HepG2 (cell line): Measurements from ENCODE around the gene TAF12. TPM values are rescaled to one million over a fixed set of nuclear protein-coding genes. Genes with fewer than 3 reads are reported as not detected.
A peak's percentile ranks its signal among the peaks of the same experiment; 100 is the strongest.

Experiments used
- EHMT2 ChIP-seq: fragments of 200-600 bp; sonication (generic); IDR thresholded peaks from 2 replicates; pipeline ENCODE4 v1.7.0; 2017; ENCODE audit warnings: antibody characterized with exemption, low read depth, low read length, borderline replicate concordance
- HOXA3 ChIP-seq: sonication (generic); formaldehyde crosslinking; IDR thresholded peaks from 2 replicates; pipeline ENCODE4 v1.5.0; 2020; ENCODE audit warnings: missing genetic modification reagents
- MIXL1 ChIP-seq: IDR thresholded peaks from 2 replicates; pipeline ENCODE4 v1.6.1; 2016
- RARA ChIP-seq: IDR thresholded peaks from 2 replicates; pipeline ENCODE4 v1.6.1; 2016; ENCODE audit warnings: missing genetic modification reagents, missing compliant biosample characterization
- THAP8 ChIP-seq: sonication (generic); formaldehyde crosslinking; IDR thresholded peaks from 2 replicates; pipeline ENCODE4 v1.5.1; 2020; ENCODE audit warnings: missing genetic modification reagents, mild to moderate bottlenecking, borderline replicate concordance
- ZBTB40 ChIP-seq, 2 experiments: fragments of 450-650 bp in 1 of 2; sonication (generic) in 1 of 2; formaldehyde crosslinking in 1 of 2; IDR thresholded peaks; 2 replicates each; pipeline versions ENCODE4 v1.6.1 to v1.8.0; 2016 to 2022; ENCODE audit warnings: antibody characterized with exemption in 1 of 2, mild to moderate bottlenecking in 1 of 2, missing genetic modification reagents in 1 of 2
- ZFP36 ChIP-seq: fragments of 150-350 bp; IDR thresholded peaks from 2 replicates; pipeline ENCODE4 v1.6.1; 2018; ENCODE audit warnings: borderline replicate concordance, low read length, low read depth; ENCODE audit not compliant: partially characterized antibody
- polyA plus RNA-seq, 8 experiments: library from polyadenylated mRNA; depleted of rRNA in 3 of 8; stranded (reverse) in 7 of 8; unstranded in 1 of 8; fragments of >200 nt; fragmentation: Illumina TruSeq in 4 of 8; extraction: Trizol in 4 of 8; gene quantifications; 2 replicates each; pipeline versions ENCODE4 v1.2.1 to v1.2.3, GENCODE V29; 2011 to 2016; ENCODE audit warnings: low read depth in 4 of 8, missing spikeins in 1 of 8, mixed read lengths in 1 of 8; ENCODE audit not compliant: insufficient read depth in 1 of 8
- total RNA-seq, 5 experiments: library from RNA; depleted of rRNA; stranded (reverse); fragments of >200 nt; fragmentation: Illumina TruSeq; extraction: Trizol; gene quantifications; 2 replicates each; pipeline ENCODE4 v1.2.3, GENCODE V29; 2016; ENCODE audit warnings: low read depth in 1 of 5
- TF ChIP-seq, protein P1 (sequence below): sonication (generic); formaldehyde crosslinking; IDR thresholded peaks from 2 replicates; pipeline ENCODE4 v1.4.0; 2020; ENCODE audit warnings: missing genetic modification reagents, borderline replicate concordance
- TF ChIP-seq, protein P2 (sequence below): sonication (generic); formaldehyde crosslinking; IDR thresholded peaks from 2 replicates; pipeline ENCODE4 v1.8.1; 2023; ENCODE audit warnings: mild to moderate bottlenecking, missing genetic modification reagents
- TF ChIP-seq, protein P3 (sequence below): sonication (generic); formaldehyde crosslinking; IDR thresholded peaks from 2 replicates; pipeline ENCODE4 v1.8.0; 2022; ENCODE audit warnings: mild to moderate bottlenecking, missing genetic modification reagents

TAF12 gene
- total and polyA plus RNA-seq, 2 of the 13 experiments (the other 11 are each of a cell fraction or from before 2014, with no cell fraction given): 16.3 to 17.1 TPM

GRCh38 chr1:28595412-28596191, 47.3 kb downstream of the TAF12 start (continued):
- no peak for TF ChIP-seq HOXA3 (CRISPR knock-in tag)
- TF ChIP-seq, protein P1, sequence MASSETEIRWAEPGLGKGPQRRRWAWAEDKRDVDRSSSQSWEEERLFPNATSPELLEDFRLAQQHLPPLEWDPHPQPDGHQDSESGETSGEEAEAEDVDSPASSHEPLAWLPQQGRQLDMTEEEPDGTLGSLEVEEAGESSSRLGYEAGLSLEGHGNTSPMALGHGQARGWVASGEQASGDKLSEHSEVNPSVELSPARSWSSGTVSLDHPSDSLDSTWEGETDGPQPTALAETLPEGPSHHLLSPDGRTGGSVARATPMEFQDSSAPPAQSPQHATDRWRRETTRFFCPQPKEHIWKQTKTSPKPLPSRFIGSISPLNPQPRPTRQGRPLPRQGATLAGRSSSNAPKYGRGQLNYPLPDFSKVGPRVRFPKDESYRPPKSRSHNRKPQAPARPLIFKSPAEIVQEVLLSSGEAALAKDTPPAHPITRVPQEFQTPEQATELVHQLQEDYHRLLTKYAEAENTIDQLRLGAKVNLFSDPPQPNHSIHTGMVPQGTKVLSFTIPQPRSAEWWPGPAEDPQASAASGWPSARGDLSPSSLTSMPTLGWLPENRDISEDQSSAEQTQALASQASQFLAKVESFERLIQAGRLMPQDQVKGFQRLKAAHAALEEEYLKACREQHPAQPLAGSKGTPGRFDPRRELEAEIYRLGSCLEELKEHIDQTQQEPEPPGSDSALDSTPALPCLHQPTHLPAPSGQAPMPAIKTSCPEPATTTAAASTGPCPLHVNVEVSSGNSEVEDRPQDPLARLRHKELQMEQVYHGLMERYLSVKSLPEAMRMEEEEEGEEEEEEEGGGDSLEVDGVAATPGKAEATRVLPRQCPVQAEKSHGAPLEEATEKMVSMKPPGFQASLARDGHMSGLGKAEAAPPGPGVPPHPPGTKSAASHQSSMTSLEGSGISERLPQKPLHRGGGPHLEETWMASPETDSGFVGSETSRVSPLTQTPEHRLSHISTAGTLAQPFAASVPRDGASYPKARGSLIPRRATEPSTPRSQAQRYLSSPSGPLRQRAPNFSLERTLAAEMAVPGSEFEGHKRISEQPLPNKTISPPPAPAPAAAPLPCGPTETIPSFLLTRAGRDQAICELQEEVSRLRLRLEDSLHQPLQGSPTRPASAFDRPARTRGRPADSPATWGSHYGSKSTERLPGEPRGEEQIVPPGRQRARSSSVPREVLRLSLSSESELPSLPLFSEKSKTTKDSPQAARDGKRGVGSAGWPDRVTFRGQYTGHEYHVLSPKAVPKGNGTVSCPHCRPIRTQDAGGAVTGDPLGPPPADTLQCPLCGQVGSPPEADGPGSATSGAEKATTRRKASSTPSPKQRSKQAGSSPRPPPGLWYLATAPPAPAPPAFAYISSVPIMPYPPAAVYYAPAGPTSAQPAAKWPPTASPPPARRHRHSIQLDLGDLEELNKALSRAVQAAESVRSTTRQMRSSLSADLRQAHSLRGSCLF: no peak
- TF ChIP-seq MIXL1 (CRISPR knock-in tag): no peak
- no peak for TF ChIP-seq ZFP36
- TF ChIP-seq, protein P2, sequence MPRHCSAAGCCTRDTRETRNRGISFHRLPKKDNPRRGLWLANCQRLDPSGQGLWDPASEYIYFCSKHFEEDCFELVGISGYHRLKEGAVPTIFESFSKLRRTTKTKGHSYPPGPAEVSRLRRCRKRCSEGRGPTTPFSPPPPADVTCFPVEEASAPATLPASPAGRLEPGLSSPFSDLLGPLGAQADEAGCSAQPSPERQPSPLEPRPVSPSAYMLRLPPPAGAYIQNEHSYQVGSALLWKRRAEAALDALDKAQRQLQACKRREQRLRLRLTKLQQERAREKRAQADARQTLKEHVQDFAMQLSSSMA: no peak
- TF ChIP-seq, protein P3, sequence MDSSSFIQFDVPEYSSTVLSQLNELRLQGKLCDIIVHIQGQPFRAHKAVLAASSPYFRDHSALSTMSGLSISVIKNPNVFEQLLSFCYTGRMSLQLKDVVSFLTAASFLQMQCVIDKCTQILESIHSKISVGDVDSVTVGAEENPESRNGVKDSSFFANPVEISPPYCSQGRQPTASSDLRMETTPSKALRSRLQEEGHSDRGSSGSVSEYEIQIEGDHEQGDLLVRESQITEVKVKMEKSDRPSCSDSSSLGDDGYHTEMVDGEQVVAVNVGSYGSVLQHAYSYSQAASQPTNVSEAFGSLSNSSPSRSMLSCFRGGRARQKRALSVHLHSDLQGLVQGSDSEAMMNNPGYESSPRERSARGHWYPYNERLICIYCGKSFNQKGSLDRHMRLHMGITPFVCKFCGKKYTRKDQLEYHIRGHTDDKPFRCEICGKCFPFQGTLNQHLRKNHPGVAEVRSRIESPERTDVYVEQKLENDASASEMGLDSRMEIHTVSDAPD (CRISPR knock-in tag): no peak
- TF ChIP-seq RARA (CRISPR knock-in tag): 0 out of 2 replicates have a peak, but pooled peaks have one; percentile 7
- no peak for TF ChIP-seq THAP8 (CRISPR knock-in tag)
- TF ChIP-seq EHMT2: no peak
- no peak for TF ChIP-seq ZBTB40 (IDR thresholded peaks at IDR 0.05)
- peak; percentile 85; the same call in 1 of the 2 replicates for TF ChIP-seq ZBTB40 (CRISPR knock-in tag; IDR thresholded peaks at IDR 0.05)
